ENCODE measurements around the gene SLC35B3.

GRCh38 chr6:8462694-8463093 lies 27.3 kb upstream of the SLC35B3 start:
- no peak for TF ChIP-seq POLR2A (IDR thresholded peaks at IDR 0.05; ENCODE audit: low read length)
- TF ChIP-seq GATA1 (IDR thresholded peaks at IDR 0.05; ENCODE audit: low read depth, low read length), result no peak

Measured in erythroblast (primary cell).